ENCODE measurements around the gene RFC4. TPM values are rescaled to one million over a fixed set of nuclear protein-coding genes. Genes with fewer than 3 reads are reported as not detected.

The RFC4 gene
- total and polyA plus RNA-seq, 2 donors (not counting 3 experiments of a cell fraction or from before 2014, with no cell fraction given): 6.2 to 33.7 TPM

- Histone ChIP-seq H3K36me3 (ENCODE audit: control insufficient read depth in 2 of 2, extremely low read depth in 1 of 2, insufficient read depth in 2 of 2, low read length in 2 of 2) (peaks cover 0 to 4% of the 10 kb centered on the region in 2 experiments), H2AFZ (ENCODE audit: low read depth, low read length) (no peak overlapping the region), H3K27me3 (ENCODE audit: control insufficient read depth in 2 of 2, insufficient read depth in 2 of 2, low read length in 2 of 2) (no peaks in the 10 kb centered on the region), H4K20me1 (replicated peaks; ENCODE audit: control insufficient read depth, extremely low read depth, insufficient read depth, low read length) (no peaks in the 10 kb centered on the region), H3K9me3 (replicated peaks; ENCODE audit: control insufficient read depth, insufficient read depth, low read length) (no peaks in the 10 kb centered on the region), H3K27ac (ENCODE audit: insufficient read depth, low read depth, low read length) (no peak overlapping the region), H3K4me2 (ENCODE audit: insufficient read depth, low read length) (no peak overlapping the region), H3K9me1 (replicated peaks; ENCODE audit: control insufficient read depth, extremely low read depth, insufficient read depth, low read length) (no peaks in the 10 kb centered on the region), H3K4me3 (replicated peaks in 1 of 3; ENCODE audit: insufficient read depth in 1 of 3, low read depth in 1 of 3, low read length in 3 of 3) (no peak overlapping the region), H3K9ac (replicated peaks; ENCODE audit: extremely low read depth, insufficient read depth, low read length) (no peak overlapping the region), H3K79me2 (ENCODE audit: control insufficient read depth, insufficient read depth, low read length) (peaks cover 15% of the 10 kb centered on the region), H3K4me1 (ENCODE audit: control insufficient read depth, extremely low read depth, insufficient read depth, low read length) (peaks cover 24% of the 10 kb centered on the region)
- no peak for FAIRE-seq
- CTCF ChIA-PET: interaction anchor here (1.9 kb wide), 1 partner anchor 12 kb away, joined by 7 read pairs; no protein-coding TSS in a partner anchor
- no peak for DNase-seq (ENCODE audit: low read depth, low spot score)
- intact Hi-C loops (cut with micrococcal nuclease) (no loop called here), dilution Hi-C loops (cut with MboI; ENCODE audit: extremely low pct_ligation_motif_present, low sequenced_read_pairs) (no loop called here)
- BruUV-seq (replicated peaks): no TSS peak
- POLR2A ChIA-PET: no interaction called here
- TF ChIP-seq JUN (IDR thresholded peaks at IDR 0.05; ENCODE audit: borderline replicate concordance, insufficient read depth, insufficient read length, low read depth) (no peak), POLR2AphosphoS5 (IDR thresholded peaks at IDR 0.05; ENCODE audit: insufficient read depth, low read depth, low read length) (no peak), CTCF (IDR thresholded peaks at IDR 0.05; ENCODE audit: extremely low read depth in 1 of 2, insufficient read depth in 1 of 2, low read depth in 1 of 2, low read length in 2 of 2) (no peak), FOS (IDR thresholded peaks at IDR 0.05; ENCODE audit: borderline replicate concordance, insufficient read depth, low read length) (no peak), EZH2 (IDR thresholded peaks at IDR 0.05; ENCODE audit: borderline replicate concordance, low read depth, low read length, severe bottlenecking) (no peak), POLR2A (IDR thresholded peaks at IDR 0.05; ENCODE audit: low read depth, low read length) (no peak), GATA2 (IDR thresholded peaks at IDR 0.05; ENCODE audit: insufficient read depth, insufficient read length, low read depth, low read length) (no peak), MYC (IDR thresholded peaks at IDR 0.05; ENCODE audit: low read depth, low read length) (no peak)
- TF ChIP-seq, protein P1, sequence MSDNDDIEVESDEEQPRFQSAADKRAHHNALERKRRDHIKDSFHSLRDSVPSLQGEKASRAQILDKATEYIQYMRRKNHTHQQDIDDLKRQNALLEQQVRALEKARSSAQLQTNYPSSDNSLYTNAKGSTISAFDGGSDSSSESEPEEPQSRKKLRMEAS (IDR thresholded peaks at IDR 0.05; ENCODE audit: insufficient read depth, insufficient read length): no peak
Observed at GRCh38 chr3:186802701-186803100, 3.6 kb downstream of the RFC4 start.

Data from endothelial cell of umbilical vein (primary cell).